Measurements from ENCODE around the gene DIPK2B.

DIPK2B gene, protein sequence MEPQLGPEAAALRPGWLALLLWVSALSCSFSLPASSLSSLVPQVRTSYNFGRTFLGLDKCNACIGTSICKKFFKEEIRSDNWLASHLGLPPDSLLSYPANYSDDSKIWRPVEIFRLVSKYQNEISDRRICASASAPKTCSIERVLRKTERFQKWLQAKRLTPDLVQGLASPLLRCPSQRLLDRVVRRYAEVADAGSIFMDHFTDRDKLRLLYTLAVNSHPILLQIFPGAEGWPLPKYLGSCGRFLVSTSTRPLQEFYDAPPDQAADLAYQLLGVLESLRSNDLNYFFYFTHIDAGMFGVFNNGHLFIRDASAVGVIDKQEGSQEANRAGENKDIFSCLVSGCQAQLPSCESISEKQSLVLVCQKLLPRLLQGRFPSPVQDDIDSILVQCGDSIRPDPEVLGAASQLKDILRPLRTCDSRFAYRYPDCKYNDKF

DNA sequence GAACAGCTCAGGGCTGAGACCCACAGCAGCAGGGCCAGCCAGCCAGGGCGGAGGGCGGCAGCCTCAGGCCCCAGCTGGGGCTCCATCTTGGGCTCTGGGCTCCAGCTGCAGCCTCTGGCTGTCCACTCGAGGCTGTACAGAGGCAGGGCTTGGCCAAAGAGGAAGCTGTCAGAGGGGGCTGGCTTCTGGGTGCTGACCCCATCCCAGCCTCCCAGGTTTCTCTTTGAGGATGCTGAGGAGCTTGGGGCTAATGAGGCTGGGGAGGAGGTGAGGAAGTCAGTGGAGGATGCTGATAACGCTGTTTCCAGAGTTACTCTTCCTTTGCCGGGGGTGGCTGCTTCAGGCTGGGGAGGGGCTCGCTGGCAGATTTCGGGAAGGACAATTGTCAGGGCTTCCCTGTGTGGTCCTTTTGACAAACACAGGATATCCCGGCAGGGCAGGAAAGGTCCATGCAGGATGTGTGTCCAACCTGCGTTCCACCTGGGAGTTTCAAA, at the start of gene DIPK2B:
DIPK2B (minus strand) TSS at position 136 of the 494 bp plus-strand sequence; CDS start at position 86, 50 bp downstream.
- DNase-seq = no peak

DNA sequence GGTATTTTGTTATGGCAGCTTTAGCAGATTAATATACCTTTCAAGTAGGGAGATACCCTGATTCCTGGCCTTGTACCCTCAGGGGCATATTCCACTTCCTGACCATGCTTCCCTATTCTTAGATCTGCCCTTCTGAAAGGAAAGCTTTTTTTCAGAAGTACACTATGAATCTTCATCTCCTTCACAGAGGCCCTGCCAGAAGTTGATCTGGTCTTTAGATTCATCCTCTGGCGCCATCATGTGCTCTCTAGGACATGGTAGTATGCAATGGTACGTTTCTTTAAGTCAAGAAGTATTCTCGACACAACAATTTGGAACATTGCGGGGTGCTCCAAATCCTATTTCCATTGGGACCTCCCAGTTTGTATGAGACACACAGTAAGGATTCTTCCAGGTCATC, 39.6 kb upstream of the DIPK2B start:
- DNase-seq = no peak

DNA sequence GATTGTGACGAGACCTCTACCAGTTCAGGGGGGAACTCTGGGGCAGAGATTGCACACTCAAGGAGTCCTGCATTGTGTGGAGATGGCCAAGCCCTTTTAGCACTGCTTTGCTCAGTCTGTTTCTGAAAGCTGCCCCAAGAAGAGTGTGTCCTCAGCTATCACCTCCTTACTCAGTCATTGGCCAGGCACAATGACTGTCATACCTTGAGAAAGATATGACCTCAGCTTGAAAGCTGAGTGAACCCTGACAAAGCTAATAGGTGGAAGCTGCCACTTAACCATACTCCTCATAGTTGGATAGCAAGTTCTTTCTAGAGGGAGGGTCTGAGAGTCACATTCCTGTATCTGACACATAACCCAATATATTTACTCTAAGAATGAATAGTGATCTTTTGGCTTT, 37.8 kb upstream of the DIPK2B start:
- no peak for DNase-seq

DNA sequence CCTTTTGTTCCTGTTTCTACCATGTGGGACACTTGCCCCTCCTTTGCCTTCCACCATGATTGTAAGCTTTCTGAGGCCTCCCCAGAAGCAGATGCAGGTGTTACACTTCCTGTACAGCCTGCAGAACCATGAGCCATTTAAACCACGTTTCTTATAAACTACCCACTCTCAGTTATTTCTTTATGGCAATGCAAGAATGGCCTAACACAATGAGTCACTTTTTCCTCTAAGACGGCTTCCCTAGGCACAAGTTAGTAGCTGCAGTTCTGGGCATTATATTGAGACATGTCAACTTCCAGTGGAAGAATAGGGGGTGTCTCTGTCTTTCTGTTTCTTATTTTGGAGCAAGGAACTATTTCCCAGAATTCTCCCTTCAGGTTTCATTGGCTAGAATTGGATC, 32.9 kb upstream of the DIPK2B start:
- DNase-seq = no peak

DNA sequence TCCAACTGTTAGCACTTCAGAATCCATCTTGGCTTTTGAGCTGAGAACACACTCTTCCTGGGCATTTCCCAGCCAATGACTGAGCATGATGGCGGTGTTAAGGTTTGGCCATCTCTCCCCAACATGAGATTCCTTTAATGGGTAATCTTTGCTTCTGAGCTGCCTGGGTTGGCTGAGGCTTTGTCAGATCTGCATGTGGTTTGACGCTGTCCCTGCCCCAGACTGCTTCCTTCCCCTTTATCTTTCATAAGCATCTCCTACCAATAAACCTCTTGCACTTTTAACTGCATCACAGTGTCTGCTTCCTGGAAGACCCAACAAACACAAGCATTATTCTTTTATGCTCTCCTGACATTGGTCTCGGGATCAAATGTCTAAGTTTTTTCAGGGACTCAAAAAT, 31.5 kb upstream of the DIPK2B start:
- DNase-seq = no peak

DNA sequence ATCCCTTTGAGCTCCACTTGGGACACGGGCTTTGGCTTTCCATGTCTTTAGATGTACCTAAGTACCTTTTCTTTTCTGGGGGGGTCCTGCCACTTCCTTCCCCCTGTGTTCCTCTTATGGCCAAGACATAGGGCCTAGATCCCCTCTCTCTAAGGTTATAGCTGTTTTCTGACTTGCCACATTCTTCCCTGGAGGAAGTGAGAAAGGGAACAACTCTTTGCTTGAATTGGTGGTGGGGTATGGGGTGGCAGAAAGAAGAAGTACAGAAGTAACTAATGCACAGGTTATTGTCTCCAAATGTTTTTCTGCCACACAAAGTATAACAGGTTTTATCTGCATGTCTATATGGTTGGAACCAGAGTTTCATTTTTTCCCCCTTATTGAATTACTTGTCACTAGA, 29.7 kb upstream of the DIPK2B start:
- no peak for DNase-seq

DNA sequence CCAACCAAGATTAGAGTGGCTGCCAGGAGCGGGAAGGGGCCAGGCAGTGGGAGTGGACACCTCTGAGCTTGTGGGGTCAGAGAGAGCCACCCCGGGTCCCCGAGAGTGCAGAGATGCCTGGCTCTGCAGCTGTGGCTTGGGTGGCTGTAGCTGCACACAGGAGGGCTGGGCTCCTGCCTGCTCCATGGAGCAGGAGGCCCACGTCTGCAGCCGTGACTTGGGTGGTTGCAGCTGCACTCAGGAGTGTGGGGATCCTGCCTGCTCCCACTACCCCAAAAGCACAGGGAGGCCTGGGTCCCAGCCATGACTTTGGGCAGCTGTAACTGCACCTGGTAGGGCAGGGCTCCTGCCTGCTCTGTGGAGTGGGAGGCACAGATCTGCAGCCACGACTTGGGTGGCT, 28.7 kb upstream of the DIPK2B start:
- DNase-seq = no peak

DNA sequence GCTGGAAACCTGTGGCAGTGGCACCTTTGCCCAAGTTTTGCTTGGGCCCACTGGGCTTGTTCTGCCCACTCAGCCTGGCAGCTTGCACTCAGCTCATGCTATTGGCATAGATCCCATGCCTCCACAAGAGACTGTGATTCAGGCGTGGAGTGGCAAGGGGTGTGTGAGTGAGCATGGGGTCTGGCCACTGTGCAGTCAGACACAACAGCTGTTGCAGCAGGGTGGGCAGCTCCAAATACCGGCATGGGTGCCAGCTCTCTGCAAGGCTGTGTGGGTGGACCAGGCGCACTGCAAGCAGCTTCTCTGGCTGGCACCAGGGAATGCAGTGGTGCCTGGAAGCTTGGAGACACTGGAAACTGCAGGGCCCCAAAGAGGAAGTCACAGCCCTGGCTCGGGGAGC, 27.4 kb upstream of the DIPK2B start:
- no peak for DNase-seq

DNA sequence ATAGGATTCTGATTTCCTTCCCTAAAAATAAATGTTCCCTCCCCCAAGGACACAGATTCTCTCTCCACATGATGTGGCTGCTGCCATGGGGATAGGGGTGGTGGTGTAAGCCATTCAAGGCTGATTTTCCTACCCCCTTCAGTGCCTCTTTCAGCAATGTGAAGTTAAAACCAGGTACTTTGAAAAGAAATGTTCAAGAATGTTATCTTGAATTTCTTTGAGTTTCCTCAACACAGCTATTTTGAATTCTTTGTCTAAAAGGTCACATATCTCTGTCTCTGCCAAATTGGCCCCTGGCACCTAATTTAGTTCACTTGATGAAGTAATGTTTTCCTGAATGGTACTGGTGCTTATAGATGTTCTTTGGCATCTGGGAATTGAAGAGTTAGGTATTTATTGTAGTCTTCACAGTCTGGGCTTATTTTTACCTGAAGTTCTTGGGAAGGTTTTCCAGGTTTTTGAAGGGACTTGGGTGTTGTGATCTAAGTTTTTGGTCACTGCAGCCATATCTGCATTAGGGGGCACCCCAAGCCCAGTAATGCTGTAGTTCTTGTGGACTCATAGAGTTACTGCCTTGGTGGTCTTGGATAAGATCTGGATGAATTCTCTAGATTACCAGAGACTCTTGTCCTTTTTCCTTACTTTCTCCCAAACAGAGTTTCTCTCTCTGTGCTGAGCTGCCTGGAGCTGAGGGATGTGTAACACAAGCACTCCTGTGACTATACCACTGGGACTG, 7.6 kb upstream of the DIPK2B start:
- DNase-seq = no peak

DNA sequence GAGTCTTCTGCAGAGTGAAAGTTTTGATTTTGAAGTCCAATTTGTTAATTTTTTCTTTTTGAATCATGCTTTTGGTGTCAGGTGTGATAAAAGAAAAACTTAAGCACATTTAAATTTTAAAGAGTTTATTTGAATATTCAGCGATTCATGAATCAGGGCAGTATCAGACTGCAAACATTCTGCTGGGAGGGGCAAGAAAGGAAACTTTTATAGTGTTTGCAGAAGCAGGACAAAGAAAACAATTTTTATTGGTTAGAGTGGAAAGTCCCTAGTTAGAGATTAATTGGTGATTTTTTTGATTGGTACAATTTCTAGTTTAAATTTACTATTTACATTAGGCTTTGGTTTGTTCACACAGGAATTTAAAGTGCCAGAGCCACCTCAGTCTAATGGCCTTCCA, 1.5 kb upstream of the DIPK2B start:
- no peak for DNase-seq

DNA sequence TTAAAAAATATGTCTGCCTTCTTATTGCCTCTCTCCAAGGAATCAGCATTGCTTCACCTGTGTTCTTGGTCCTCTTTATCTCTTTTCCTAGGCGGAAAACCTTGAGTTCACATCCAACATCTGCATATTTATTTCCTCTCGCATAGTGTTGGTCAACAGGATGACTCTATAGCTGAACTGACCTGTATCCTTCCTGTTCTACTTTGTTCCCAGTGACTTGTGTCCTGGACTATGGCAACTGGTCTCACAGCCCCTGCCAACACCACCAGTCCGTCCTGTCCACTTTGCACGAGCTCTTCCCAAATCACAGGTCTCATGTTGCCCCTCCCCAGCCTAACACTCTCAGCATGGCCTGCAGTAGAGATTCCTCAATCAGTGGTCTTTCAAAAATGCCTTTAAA, 2.0 kb downstream of the DIPK2B start:
- DNase-seq = no peak

DNA sequence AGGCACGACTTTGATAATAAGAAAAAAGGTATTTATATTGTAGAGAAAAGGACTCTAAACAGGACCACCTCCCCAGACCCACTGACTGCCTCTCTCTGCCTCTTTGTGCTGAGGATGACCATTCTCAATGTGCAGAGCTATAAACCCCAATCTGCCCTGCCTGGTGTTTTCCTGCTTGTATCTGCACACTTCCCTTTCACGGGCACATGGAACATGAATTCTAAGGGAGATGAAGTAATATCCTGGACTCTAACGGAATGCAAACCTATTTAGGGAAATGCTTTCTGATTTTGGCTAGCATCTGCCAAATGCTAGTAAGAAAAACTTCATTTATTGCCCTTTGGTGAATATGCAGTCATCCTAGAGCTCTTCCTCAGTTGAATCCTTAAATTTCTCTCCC, 2.4 kb downstream of the DIPK2B start:
- DNase-seq = no peak

DNA sequence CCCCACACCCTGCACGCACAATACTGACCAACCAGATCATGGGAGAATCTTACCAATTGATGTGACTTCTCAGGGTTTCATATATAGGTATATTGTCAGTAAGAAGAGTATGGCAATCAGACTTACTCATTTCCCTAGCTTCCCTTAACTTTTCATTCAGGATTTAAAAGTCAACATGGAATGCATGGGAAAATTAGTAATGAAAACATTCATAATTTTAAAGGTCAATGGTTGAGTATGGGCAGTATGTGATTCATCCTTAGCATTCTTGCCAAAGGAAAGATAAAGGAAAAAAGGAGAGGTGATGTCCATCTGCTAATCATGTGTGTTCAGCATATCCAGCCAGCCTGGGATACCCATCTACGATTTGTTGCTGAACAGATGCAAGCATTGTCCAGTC, 4.0 kb downstream of the DIPK2B start:
- peak; percentile 13 for DNase-seq

DNA sequence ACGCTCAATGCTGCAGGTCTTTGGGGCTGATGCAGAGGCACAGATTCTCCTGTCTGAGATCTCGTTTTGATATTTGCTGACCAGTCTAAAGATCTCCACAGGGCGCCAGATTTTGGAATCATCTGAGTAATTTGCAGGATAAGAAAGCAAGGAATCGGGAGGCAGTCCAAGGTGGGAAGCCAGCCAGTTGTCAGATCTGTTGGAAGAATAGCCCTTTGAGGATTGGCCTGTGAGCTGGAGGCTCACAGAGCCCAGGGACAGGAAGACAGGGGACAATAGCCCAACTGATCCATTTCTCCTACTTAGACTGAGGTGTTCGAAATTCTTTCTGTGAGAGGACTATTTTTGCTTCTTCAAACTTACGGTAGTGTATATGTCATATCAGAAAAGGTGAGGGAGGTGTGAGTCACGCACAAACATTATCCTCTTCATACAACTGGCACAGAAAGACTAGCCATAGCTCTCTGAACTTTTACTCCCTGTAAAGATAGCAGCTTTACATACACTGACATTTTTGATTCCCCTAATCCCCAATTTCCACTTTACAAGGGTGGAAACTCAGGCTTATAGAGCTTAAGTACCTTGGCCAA, 8.8 kb downstream of the DIPK2B start:
- no peak for DNase-seq

DNA sequence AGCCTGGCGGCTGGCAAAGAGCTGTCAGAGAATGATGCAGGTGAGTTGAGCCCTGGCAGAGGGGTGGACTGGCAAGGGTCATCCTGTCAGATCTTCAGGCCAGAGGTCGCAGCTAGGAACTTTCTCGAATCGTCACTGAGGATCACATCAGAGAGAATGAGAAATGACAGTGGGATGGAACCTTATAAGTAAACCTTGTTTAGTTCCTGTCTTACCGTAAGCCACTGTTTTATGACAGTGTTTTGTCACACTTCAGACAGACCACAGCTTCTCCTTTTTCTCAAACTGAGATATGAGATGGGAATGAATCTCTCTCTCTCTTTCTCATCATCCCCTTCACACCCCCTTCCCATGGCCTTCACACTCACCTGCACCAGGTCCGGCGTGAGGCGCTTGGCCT, 9.3 kb downstream of the DIPK2B start:
- DNase-seq = no peak

DNA sequence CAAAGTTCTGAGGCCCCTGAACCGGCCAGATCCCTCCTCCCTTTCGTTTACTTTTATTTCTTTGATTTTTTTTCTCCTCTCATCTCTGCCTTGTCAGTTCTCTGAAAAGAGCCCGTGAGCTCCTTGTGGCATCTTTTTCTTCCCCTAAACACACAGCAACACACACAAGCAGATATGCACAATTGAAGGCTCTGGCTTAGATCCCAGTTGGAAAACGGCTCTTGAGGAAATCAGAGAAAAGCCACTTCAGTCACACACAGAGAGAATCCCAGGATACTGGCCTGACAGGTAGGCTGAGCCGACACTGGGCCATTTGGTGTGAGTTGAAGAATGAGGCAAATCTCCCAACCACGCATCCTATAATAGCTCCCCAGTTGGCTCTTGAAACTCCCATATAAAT, 12.9 kb downstream of the DIPK2B start:
- DNase-seq = no peak

DNA sequence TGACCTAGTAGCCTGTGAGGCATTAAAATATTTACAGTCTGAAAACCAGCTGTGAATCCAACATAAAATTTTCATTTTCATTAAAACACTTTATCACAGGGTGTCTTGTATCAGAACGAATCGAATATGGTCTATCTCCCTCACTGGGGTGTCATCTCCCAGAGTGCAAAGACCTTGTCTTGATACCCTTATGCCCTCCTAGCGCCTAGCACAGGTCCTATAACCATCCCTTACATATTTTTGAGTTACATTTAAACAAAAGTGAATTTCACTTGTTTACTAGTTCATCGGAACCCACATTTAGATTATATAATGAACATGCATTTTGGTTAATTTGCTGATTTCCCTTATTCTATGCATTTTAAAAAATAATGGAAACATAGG, 14.0 kb downstream of the DIPK2B start:
- no peak for DNase-seq

DNA sequence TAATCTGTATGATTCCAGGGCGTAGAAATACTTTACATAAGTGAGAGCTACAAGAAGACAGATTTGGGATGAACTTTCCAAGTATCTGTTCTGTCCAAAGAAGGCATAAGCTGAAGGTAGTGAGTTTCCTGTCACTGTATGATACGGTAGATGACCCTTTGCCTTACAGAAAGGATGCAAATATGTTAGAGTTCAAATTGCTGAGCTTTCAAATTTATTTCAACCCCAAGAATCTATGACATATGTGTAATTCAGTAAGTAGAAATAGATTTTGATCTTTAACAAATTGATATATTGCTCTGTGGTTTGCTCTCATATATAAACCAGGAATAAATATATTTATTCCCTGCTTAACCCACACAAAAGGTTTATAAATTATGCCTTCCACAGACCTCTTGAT, 16.5 kb downstream of the DIPK2B start:
- DNase-seq = no peak

DNA sequence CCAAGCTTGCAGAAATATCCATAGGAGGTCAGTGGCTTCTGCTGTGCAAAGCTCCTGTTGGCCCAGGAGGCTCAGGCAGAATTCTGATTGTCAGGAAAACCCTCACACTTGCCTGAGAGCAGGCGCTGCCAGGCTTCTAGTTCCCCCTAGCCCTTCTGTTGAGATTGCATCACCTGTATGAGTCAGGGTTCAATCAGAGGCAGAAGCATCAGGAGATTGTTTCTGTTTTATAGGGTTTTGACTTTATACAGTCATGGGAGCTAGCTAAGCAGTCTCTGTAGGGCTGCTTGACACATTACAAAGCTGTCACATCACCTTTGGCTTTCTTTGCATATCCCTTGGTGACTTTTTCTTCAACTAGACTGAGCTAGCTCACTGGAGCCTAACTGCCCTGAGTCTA, 27.8 kb downstream of the DIPK2B start:
- peak; percentile 57 for DNase-seq

DNA sequence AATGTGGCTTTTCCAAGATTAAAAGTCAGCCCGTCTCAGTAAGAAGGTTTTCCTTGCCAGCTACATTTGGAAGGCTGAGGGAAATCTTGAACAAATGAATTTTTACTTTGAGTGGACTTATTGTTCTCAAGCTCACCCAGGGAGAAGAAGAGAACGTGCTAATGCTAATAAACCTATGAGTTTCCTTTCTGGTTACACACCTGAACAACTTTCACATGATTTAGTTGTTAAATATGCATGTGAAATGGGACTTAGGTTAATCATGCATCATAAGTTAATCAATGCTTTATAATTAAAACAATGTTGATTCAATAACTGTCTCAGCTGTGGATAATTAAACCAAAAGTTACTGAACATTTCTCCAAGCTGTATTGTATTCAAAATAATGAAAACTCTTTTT, 33.9 kb downstream of the DIPK2B start:
- no peak for DNase-seq

DNA sequence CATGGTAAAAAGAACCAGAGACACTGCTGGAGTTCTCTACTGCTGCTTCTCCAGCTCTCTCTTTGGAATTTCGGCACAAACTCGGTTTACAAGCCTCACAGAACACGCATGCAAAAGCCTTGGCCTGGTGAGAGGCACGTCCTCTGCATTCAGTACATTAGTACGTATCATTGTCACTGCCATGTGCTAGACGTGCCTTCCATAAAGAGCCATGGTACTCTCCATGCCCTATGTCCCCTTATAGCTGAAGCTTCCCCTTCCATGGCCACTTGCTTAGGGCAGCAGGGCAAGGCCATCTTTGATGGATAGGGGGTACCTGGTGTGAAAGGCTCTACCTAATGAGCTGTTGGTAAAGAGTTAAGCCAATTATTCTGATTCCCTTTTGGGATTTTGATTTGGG, 35.0 kb downstream of the DIPK2B start:
- DNase-seq = no peak

DNA sequence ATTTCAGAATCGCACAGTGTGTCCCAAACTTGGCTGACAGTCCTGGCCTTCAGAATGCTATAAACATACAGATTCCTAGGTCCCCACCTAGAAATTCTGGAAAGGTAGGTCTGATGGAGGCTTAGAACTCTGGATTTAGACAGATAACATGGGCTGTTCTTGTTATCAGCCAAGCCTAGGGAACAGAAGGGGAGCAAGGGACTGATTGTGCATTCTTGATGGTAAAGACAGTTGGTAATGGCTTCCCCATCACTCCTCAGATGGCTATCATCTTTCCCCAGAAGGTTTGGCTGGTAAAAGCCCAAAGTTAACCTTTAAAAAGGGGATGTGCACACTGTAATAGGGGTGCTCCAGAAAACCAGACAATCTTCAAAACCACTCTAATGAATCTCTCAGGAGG, 35.7 kb downstream of the DIPK2B start:
- DNase-seq = no peak

DNA sequence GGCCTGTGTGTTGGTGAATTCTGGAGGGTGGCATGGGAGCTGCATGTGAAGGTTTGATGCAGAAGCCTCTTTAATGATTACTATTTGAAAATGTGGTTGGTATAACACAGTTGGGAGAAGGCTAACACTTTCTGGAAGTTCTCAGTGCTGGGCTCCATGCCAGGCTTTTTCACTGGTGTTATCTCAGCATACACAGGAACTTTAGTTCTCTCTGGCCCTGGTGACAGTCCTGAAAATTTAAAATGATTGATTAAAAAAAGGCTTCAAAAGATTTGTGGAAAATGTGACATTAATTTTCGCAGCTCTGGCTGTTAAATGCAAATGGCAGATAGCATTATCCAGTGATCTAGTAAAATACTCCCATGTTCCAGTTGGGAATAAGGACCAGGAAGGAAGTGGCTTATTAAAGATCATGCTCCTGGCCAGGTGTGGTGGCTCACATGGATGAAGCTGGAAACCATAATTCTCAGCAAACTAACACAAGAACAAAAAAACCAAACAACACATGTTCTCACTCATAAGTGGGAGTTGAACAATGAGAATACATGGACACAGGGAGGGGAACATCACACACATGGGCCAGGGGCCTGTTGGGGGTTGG, 36.6 kb downstream of the DIPK2B start:
- no peak for DNase-seq

DNA sequence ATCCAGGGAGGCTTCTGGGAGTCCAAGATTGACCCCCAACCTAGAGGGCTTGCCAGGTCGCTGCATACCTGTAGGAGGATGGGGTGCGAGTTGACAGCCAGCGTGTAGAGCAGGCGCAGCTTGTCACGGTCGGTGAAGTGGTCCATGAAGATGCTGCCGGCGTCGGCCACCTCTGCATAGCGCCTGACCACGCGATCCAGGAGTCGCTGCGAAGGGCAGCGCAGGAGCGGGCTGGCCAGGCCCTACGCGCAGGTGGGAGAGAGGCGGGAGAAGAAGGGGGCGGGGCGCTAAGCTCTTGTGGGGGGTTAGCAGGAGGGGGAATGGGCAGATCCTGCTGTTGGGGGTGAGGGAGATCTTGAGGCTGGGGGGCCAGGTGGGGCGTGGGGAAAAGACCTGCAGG, 43.0 kb downstream of the DIPK2B start:
- no peak for DNase-seq

Data from fibroblast of skin of right quadriceps (primary cell).